Inflammatory macrophage treated with lipopolysaccharide for 4 hours (primary cell): ENCODE data around the gene DENND1A.
A peak's percentile ranks its signal among the peaks of the same experiment; 100 is the strongest.
"Not testable (repeated sequence)": the region's sequence is repeated elsewhere in the genome, so short reads cannot be mapped to it uniquely, and the experiment has no call there.

Experiments used
- DNase-seq: peaks from one replicate; pipeline ENCODE4 v3.0.0-alpha.2; 2020

Gene DENND1A

DNA sequence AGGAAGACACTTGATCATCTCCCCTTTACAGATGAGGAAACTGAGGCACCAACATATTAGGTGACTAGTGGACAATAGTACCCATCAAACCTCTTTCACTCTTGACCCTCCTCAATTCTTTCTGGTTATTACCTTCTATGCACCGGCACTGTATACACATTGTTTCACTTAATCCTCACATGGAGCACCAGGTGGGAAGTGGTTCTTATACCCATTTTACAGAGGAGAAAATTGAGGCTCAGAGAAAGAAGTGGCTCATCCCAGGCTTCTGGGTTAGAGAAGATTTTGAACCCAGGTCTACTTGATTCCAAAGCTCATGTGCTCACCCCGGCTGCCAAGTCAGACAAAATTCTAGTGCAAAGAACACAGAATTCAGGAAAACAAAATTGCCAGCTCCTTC is 17.4 kb upstream of the DENND1A start:
- DNase-seq, result no peak

DNA sequence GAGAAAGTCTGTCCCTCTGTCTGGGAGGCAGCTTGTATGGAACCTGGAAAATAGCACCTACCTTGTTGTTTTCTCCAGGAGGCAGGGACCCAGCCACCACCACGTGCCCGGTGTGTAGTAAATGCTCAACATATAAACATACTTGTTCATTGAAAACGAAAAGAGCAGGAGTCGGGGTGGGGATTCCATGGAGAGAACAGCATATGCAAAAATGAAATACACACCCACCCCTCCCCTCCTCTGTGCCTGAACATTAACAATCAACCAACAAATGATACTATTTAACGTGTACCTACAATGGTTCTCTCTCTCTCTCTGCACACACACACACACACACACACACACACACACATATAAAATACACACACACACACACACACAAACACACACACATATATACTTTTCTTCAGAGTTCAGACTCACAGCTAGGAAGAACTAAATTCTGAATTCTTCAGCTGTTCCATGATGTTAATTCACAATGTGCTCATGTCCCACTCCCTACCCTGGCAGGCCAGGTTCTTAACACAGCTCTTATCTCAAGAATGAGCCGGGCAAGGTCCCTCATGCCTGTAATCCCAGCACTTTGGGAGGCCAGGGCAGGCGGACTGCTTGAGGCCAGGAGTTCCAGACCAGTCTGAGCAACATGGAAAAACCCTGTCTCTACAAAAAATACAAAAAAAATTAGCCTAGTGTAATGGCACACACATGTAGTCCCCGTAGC is 16.3 kb upstream of the DENND1A start:
- DNase-seq, result no peak

DNA sequence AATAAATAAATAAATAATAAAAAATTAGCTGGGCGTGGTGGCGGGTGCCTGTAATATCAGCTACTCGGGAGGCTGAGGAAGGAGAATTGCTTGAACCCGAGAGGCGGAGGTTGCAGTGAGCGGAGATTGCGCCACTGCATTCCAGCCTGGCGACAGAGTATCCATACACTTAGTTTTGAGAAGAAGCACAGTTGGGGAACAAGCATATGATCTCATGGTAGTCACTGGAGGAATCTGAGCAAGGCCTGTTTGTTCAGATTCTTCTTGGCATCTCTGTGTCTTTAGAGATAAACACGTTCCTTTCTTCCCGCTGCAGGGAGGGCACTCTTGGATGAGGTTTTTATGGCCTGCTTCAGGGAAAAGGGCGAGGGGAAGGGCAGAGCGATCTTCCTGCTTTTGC is 15.6 kb upstream of the DENND1A start:
- no peak for DNase-seq

DNA sequence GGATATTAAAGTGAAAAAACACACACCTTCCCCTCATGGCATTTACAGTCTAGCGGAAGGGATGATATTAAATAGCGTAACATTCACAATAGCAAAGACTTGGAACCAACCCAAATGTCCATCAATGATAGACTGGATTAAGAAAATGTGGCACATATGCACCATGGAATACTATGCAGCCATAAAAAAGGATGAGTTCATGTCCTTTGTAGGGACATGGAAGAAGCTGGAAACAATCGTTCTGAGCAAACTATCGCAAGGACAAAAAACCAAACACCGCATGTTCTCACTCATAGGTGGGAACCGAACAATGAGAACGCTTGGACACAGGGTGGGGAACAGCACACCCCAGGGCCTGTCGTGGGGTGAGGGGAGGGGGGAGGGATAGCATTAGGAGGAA is 14.5 kb upstream of the DENND1A start:
- DNase-seq, result not testable (repeated sequence)

DNA sequence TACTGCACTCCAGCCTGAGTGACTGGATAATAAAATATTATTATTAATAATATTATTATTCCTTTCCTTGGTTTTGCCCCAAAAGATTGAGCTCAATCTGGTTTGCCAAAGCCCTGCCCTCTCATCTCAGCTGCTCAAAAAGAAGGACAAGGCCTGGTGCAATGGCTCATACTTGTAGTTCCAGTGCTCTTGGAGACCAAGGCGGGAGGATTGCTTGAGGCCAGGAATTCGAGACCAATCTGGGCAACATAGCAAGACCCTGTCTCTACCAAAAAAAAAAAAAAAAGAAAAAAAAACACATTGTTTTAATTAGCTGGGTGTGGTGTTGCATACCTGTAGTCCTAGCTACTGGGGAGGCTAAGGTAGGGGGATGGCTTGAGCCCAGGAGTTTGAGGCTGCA is 13.7 kb upstream of the DENND1A start:
- no peak for DNase-seq

DNA sequence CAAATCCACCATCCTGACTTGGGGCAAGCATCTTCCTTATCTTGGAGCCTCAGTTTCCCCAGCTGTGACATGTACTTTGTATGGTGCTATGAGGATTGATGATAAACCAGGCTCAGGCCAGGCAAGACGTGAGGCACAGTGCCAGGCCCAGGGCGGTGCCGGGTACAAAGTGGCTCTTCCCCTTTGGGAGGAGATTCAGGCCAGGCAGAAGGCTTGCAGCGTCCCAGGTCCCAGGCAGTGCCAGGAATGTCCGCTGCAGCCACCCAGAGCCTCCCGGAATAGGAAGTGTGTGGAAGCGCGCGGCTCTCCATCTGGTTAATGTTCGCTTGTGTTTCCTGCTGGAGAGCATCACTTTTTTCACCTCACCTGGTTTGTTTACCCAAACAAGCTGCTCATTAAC is 12.6 kb upstream of the DENND1A start:
- DNase-seq, result no peak

DNA sequence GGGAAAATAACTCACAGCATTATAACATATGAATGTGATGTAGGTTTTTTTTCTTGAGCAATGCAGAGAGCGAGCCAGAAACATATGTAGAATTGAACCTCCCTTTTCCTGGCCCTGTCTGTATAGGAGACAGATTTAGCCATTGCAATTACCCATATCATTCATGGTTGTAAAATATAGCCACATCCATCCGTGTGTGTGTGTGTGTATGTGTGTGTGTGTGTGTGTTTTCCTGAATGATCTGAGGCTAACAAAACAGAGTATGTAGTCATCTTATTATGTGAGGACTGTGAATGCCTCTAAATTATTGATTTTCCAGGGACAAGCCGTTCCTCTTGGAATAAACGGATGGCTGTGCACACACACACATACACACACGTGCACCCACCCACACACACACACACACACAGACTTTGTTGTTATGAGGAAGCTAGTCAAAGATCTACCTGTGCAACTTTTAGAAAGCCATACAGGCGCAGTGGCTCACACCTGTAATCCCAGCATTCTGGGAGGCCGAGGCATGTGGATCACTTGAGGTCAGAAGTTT is 11.7 kb upstream of the DENND1A start:
- no peak for DNase-seq

DNA sequence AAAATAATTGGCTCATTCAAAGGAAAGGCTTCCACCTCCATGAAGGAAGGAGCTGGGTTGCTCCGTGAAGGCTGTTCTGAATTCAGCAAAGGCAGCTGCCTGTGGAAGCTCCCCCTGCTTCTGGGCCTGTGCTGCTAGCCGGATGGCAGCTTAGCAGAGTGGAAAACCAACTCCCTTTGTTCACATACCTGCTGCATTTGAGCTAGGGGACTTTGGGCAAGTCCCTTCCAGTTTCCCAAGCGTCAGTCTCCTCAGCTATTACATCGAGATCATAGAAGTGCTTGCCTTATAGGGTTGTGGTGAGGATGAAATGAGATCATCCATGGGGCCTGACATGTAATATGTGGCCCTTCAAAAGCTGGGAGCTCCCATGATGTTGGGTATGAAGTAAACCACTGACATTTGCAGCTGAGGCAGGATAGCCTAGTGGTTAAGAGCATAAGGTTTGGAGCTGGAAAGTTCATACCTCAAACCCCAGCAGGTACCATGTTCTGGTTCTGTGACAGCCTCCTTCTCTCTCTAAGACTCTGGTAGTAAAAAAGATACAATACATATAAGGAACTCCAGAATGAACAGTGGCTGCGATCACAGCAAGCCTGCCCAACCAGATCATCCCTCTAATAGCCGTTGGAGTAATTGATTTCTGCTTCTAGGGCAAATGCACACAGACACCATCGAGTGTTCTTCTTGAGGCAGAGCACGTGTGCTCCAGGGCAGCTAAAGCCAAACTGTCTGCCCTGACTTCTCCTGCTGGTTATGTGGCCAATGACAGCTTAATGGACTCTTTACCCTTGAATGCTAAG is 11.0 kb upstream of the DENND1A start:
- peak; percentile 32 for DNase-seq

DNA sequence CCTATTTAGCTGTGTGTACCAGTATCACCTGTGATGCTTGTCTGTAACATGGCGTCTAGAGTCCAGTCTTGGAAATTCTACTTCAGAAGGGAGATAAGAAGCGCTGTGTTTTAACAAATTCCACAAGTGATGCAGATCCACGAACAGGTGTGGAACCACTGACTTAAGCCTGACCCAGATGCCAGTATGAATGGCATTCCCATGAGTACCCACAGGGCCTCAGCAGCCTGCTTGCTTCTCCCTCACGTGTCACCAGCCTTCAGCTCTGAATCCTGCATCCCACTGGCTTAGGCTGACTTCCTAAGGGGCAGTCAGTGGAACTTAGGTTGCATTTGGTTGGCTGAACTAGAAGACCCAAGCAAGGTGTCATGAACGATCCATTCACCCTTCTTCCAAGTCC is 8.5 kb upstream of the DENND1A start:
- DNase-seq, result no peak

DNA sequence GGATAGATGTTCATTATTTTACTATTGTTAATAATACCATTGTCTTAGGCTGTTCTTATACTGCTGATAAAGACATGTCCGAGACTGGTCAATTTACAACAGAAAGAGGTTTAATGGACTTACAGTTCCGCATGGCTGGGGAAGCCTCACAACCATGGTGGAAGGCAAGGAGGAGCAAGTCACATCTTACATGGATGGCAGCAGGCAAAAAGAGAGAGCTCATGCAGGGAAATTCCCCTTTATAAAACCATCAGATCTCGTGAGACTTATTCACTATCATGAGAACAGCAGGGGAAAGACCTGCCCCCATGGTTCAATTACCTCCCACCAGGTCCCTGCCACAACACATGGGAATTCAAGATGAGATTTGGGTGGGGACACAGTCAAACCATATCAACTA is 6.6 kb upstream of the DENND1A start:
- DNase-seq, result not testable (repeated sequence)

DNA sequence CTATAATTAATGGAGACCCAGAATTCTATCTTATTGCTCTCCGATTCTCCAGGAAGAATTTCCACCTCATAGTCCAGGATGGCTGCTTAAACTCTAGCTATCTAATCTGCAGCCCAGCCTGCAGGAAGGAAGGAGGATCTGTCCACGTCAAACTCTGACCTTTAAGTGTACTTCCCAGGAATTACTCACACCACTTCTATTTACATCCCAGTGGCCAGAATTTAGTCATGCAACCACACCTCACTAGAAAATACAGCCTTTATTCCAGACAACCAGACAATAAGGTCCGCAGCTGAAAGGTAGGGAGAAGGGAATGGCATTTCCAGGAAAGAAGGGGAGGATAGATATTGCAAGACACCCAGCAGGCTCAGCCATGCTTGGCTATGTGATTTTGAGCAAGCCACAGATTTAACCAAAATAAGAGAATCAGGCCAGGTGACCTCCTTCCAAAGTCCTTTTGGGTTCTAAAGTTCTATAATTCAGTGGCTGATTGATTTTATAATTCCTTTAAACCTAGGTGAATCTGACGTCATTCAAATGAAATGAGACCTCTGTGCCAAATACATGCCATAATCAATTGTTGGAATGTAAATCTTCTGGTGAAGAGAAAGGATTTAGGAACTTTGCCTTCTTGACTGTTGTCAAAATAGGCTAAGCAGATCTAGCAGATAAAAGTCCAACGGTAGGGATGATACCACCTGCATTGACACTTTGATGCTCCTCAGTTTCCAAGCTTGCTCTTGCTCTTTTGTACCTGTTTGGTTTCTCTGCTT is 3.7 kb upstream of the DENND1A start:
- peak; percentile 13 for DNase-seq

DNA sequence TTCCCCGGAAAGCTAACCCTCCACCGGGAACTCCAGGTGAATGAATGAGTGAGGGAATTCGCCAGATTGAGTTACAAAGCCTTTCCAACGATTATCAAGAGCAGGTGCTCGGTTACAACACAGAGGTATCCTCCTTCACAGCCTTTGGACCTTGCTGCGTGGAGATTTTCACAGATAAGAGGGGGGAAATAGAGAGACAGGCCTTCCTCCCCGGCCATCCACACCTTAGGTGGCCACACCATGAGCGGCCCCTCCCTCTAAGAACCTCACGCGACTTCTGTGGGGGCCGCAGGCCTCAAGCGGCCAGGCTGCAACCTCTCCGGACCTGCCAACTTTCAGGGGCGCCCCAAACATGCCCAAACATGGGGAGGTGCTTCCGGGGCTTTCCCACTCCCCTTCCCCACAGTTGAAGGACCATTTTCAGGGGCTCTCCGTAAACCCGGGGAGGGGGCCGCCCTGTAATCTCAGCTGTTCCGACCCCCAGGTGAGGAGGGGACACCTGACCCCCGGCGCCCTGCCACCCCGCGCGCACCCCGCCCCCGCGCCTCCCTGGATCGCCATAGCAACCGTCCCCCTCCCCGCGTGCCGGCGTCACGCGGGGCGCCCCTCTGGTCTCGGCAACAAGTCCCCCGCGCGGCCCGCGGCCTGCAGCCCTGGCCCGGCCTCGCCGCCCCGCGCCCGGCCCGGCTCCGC is 603 bp downstream of the DENND1A start:
- DNase-seq, result no peak

DNA sequence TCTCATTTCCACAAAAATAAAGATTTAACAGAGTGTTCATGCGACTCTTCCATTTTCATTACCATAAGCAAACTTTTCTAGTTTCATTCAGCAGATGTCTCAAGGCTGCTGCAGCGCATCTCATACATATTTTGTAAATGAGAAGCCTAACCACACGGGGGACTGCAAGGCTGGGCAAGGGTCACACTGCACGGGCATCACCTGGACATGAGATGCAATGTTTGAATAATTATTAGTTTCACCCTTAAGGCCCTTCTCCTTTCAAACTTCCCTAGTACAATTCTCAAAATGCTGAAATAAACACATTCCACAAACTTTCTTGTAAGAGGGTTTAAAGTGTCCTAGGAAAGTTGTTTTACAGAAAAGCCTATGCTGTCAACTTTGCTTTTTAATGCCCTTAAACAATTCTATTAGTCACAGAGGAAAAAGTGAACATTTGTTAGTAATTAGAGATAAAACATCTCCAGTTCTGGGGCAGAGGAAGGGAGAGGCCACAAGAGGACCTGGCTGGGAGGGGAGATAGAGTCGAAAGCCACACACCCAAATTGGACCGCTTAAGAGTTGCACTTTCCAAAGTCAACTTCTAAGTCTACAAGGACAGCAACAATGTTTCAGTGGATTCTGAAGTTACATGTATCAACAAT is 1.3 kb downstream of the DENND1A start:
- peak; percentile 33 for DNase-seq

DNA sequence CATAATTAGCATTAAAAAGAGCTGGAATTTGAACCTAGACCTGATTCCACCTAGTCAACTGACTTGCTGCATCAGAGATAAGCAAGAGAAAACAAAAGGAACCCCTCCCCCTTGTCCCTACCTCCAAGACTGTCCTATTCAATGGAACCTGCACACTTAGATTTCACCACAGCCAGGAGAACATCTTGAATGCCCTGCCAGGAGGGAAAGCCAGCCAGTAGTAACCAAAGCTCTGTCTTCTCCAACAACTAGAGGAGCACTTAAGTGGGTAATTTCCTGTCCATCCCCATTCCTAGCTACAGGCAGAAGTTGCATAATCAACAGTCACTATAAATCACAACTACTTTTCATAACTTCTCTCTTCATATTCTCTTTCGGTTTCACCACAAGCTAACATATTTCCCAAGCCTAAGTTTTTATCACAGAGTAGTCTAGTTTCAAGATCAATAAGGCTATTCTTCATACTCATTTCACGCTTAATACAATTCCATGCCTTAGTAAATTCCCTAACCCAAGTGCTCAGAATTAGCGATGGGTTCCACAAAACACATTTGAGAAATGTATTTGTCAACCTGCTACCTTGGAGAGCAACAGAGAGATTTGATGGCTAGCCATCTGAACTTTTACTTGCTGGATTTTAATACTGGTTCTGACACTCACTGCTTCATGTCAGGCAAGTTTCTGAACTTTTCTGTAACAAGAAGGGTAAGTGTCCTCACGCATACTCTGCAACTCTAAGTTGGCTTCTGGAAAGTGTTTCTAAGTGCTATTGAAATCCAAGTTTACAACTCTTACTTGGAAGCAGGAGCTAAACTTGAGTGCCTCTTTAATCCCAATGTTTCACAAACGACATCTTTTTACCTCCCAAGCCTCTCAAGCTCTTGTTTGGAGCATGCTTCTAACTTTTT is 2.0 kb downstream of the DENND1A start:
- peak; percentile 92 for DNase-seq

DNA sequence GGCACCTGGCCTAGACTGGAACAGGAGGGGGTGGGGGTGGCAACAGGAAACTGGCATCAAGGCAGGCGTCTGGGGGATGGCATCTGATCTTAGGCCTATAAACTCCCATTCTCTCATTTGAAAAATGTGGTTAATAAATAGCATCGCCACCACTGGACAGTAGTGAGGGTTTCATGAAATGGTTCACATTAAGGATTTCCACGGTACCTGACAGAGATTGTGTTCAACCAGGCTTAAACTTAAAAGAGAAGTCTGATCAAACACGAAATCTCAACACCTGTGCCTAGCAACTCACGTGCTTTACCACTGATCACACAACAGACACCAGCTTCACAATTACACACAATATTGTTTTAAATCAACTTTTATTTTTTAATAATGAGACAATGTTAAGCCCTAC is 3.0 kb downstream of the DENND1A start:
- no peak for DNase-seq

DNA sequence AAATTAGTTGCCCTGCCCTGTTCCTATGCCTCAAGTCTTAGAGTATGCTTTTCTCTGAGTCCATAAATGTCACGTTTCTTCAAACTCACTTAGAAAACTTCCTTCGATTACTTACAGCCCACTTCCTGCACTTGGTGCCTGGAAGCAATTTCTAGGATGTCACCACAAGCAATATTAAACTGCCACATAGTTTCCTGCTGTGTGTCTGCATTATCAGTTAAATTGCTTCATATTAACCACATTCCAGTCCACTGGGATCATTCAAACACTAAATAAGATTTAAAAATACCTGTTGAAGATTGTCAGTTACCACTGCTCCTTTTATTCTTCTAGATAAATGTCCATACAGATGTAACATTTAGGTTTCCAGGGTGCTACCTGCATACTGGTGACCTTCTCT is 4.1 kb downstream of the DENND1A start:
- DNase-seq, result no peak

DNA sequence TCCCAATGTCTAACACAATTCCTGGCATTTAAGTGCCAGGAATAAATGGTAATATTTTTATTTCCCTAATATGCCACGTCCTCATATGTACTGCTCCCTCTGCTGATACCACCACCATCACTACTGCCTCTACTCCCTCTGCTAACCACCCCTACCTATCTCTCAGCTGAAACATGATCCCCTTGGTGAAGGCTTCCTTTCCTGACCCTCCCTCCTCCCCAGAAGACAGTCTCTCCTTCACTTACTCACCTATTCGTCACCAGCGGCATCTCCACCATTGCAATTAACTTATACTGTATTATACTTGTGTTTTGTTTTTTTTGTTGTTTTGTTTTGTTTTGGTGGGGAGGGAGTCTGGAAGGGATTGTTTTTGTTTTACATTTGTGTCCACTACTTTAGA is 4.8 kb downstream of the DENND1A start:
- DNase-seq, result no peak

DNA sequence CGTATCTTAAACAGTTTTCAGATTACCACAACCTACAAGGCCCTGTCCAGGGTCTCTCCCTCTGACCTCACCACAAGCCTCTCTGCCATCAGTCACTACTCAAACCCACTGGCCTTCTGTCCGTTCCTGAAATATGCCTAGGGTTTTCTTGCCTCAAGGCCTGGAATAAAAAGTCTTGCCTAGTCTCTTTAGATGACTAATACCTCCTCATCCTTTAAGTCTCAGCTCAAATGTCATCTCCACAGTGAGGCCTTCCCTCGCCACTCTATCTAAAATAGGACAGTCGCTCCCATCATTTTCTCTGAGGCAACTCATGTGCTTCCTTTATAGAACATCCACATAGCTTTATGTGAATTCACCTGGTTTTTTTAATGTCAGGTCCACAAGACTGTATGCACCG is 5.2 kb downstream of the DENND1A start:
- DNase-seq, result no peak

DNA sequence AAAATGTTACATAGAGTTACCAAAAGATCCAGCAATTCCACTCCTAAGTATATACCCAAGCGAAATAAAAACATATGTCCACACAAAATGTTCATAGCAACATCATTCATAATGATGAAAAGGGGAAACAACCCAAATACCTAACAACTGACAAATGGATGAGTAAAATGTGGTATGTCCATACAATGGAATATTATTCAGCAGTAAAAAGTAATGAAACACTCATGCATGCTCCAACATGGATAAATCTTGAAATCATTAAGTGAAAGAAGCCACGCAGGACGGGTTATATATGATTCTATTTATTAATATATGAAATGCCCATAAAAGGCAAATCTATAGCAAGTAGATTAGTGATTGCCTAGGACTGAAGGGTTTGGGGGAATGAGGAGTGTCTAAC is 6.0 kb downstream of the DENND1A start:
- no peak for DNase-seq

DNA sequence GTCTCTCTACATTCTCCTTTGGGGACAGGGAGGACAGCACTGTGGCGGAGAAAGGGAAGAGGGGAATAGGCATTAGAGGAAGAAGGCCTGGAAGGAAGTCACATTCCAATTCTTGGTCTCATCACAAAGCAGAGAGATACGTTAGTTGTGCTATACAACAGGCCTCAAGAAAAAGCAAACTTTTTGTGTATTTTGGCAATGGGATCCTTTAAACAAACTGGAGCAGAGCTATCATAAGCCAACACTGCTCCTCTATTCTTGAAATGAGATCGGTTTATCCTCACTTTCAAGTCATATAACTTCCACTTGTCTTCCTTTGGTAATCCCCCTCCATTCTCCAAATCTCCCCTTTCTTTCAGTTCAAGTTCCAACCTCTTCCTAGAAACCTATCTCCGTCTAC is 6.5 kb downstream of the DENND1A start:
- no peak for DNase-seq

DNA sequence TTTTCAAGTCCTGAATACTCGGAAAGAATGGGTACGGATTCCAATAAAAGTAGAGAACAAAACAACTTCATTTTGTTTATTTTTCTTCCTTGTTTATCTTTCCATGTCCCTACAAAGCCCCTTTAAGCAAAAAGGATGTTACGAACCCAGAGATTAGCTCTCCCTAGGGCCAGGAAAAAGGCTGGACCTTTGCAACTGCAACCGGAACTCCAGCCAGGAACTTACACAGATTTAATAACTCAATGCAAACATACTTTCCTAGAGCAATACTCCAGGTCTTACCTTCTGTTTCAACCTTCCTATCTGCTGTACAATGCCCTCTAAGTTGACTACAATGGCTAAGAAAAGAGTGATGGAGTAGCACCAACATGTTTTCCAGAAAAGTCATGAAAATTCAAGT is 7.0 kb downstream of the DENND1A start:
- DNase-seq, result no peak
